ENCODE measurements around the gene MAL.

- TF ChIP-seq TAF1 (IDR thresholded peaks at IDR 0.05; ENCODE audit: borderline replicate concordance, insufficient read depth, low read length) (no peak), REST (IDR thresholded peaks at IDR 0.05; ENCODE audit: insufficient read depth in 1 of 2, low read depth in 2 of 2, low read length in 2 of 2) (no peak), POLR2AphosphoS5 (IDR thresholded peaks at IDR 0.05; ENCODE audit: low read depth, low read length) (no peak), SIN3A (IDR thresholded peaks at IDR 0.05; ENCODE audit: borderline replicate concordance, insufficient read depth, low read length) (no peak)
Measured at GRCh38 chr2:95074663-95075439, 49.3 kb downstream of the MAL start.
